ENCODE data around the gene BMPR2.

GRCh38 chr2:202545523-202545922 lies 169.4 kb downstream of the BMPR2 start:
- TF ChIP-seq CTCF (optimal IDR thresholded peaks at IDR 0.05 in 1 of 3, IDR thresholded peaks at IDR 0.05 in 1 of 3, conservative IDR thresholded peaks at IDR 0.05 in 1 of 3; ENCODE audit: extremely low read depth in 1 of 3, insufficient read depth in 2 of 3, low read length in 3 of 3): no peak
- TF ChIP-seq EZH2 (IDR thresholded peaks at IDR 0.05; ENCODE audit: low read length): no peak

Measured in keratinocyte (primary cell).